ENCODE results near the gene ZNF775.

- TF ChIP-seq POLR2AphosphoS5 (IDR thresholded peaks at IDR 0.05; ENCODE audit: low read depth, low read length) (no peak), TAF1 (IDR thresholded peaks at IDR 0.05; ENCODE audit: borderline replicate concordance, low read depth, low read length) (no peak)
These were observed 55.9 kb downstream of the ZNF775 start for GRCh38 chr7:150435047-150435389.

Data from GM12892 (cell line).